Kidney epithelial cell (primary cell): Measurements from ENCODE around the gene P4HA2. TPM values are rescaled to one million over a fixed set of nuclear protein-coding genes. Genes with fewer than 3 reads are reported as not detected.
"Not testable (repeated sequence)": the region's sequence is repeated elsewhere in the genome, so short reads cannot be mapped to it uniquely, and the experiment has no call there.

Experiments
- DNase-seq: peaks from one replicate; pipeline ENCODE4 v3.0.0-alpha.2; 2010; ENCODE audit warnings: low read depth
- H3K27me3 ChIP-seq: 2 replicates; pipeline ENCODE4 v1.6.0; 2011; ENCODE audit warnings: low read length; ENCODE audit not compliant: control insufficient read depth, insufficient read depth
- H3K36me3 ChIP-seq: 2 replicates; pipeline ENCODE4 v1.5.1; 2011; ENCODE audit warnings: low read length; ENCODE audit not compliant: control insufficient read depth, insufficient read depth
- H3K4me3 ChIP-seq: 2 replicates; pipeline ENCODE4 v1.5.1; 2011; ENCODE audit warnings: low read depth, mild to moderate bottlenecking, control low read depth, low read length
- CTCF ChIP-seq: IDR thresholded peaks from 2 replicates; pipeline ENCODE4 v1.5.1; 2011; ENCODE audit warnings: mild to moderate bottlenecking, moderate library complexity, low read length, control low read depth, inconsistent platforms; ENCODE audit not compliant: insufficient read depth, poor library complexity, severe bottlenecking
- total RNA-seq: library from RNA; depleted of rRNA; stranded (reverse); fragments of >200 nt; gene quantifications from 2 replicates; pipeline ENCODE4 v1.2.3, GENCODE V29; 2015

Gene P4HA2
- total RNA-seq, 1 donor from 2014 or later, result 77.5 TPM

GRCh38 chr5:132156413-132156812 lies 71.2 kb downstream of the P4HA2 start:
- no peak for TF ChIP-seq CTCF
- no peak for DNase-seq

DNA sequence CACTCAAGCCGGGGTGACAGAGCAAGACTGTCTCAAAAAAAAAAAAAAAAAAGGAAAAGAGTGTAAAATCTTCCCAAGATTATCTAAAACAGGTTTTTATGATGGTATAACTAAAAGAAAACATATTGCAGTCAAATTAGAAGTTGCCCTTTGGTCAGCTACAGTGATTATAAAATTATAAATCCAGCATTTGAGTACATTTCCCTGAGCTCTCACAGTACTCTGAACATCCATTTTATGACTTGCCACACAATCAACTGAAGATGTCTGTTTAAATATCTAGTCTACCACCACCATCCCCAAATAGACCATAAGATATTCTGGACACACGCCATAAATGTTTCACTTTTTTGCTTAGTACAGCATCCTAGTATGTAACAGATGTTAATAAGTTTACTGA lies 77.1 kb downstream of the P4HA2 start:
- Histone ChIP-seq H3K36me3 (no peaks in the 10 kb centered on the region), H3K4me3 (no peak overlapping the region), H3K27me3 (no peaks in the 10 kb centered on the region)
- DNase-seq, result no peak
- no peak for TF ChIP-seq CTCF

More at GRCh38 chr5:132156413-132156812, 71.2 kb downstream of the P4HA2 start:
- Histone ChIP-seq H3K36me3 (no peaks in the 10 kb centered on the region), H3K27me3 (no peaks in the 10 kb centered on the region), H3K4me3 (no peak overlapping the region)

- no peak for TF ChIP-seq CTCF
- DNase-seq, result no peak
- Histone ChIP-seq H3K27me3 (no peaks in the 10 kb centered on the region), H3K4me3 (no peak overlapping the region), H3K36me3 (no peaks in the 10 kb centered on the region)
Observed at GRCh38 chr5:132147663-132148062, 80.0 kb downstream of the P4HA2 start.

- not testable (repeated sequence) for H3K4me3 ChIP-seq, H3K27me3 ChIP-seq, H3K36me3 ChIP-seq, DNase-seq
Observed at GRCh38 chr5:132145326-132145725, 82.3 kb downstream of the P4HA2 start.

DNA sequence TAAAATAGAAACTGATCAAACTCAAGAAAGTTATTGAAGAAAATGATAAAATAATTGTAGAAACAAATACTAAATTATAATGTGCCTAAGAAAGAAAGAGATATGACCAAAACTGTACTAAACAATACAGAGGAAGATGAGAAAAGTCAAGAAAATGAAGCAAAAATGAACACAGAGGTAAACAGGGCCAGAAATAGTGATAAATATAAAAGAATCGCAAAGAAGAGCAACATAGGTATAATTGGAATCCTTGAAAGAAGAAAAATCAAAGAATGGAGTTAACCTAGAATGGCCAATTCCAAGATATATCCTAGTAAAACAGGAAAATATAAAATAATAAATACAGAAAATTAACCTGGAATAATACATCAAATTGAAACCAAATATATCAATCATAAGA lies 84.5 kb downstream of the P4HA2 start:
- Histone ChIP-seq H3K36me3 (no peaks in the 10 kb centered on the region), H3K27me3 (no peaks in the 10 kb centered on the region), H3K4me3 (no peak overlapping the region)
- DNase-seq, result no peak
- TF ChIP-seq CTCF, result no peak

- Histone ChIP-seq H3K36me3 (no peaks in the 10 kb centered on the region), H3K27me3 (no peaks in the 10 kb centered on the region), H3K4me3 (no peak overlapping the region)
- TF ChIP-seq CTCF, result no peak
- DNase-seq, result no peak
Observed at GRCh38 chr5:132142459-132142858, 85.2 kb downstream of the P4HA2 start.

Other genes with a start within 250 kb of the P4HA2 start
- under 0.01 and 1.0 TPM in 2 replicates for gene ACSL6, start 216.2 kb downstream of the P4HA2 start, total RNA-seq
- gene IL3, start 167.2 kb downstream of the P4HA2 start, total RNA-seq, result not detected in 2 replicates
- 6.7 and 10.5 TPM in 2 replicates for gene CSF2, start 154.1 kb downstream of the P4HA2 start, total RNA-seq
- gene PDLIM4, start 29.8 kb upstream of the P4HA2 start, total RNA-seq, result 146 and 164 TPM in 2 replicates
- 1.8 and 2.3 TPM in 2 replicates for gene SLC22A4, start 66.5 kb upstream of the P4HA2 start, total RNA-seq
- 13.2 and 19.1 TPM in 2 replicates for gene SLC22A5, start 141.9 kb upstream of the P4HA2 start, total RNA-seq